H9 (cell line): ENCODE measurements around the gene ZBTB9. TPM values are rescaled to one million over a fixed set of nuclear protein-coding genes. Genes with fewer than 3 reads are reported as not detected.

Source experiments
- DNase-seq: peaks from one replicate; pipeline ENCODE4 v3.0.0-alpha.2; 2017
- H2AFZ ChIP-seq: one replicate; pipeline ENCODE4 v1.6.1; 2013; ENCODE audit warnings: mild to moderate bottlenecking, low read length, control low read depth, moderate library complexity
- H2AK5ac ChIP-seq: 2 replicates; pipeline ENCODE4 v1.6.1; 2013; ENCODE audit warnings: low read length, control low read depth, mixed read lengths; ENCODE audit not compliant: insufficient read length
- H2BK120ac ChIP-seq: one replicate; pipeline ENCODE4 v1.6.1; 2013; ENCODE audit warnings: low read depth, mild to moderate bottlenecking, low read length, control low read depth, inconsistent platforms; ENCODE audit not compliant: poor library complexity, severe bottlenecking
- H2BK12ac ChIP-seq: 2 replicates; pipeline ENCODE4 v1.6.1; 2013; ENCODE audit warnings: low read length, control low read depth, mixed read lengths, low read depth; ENCODE audit not compliant: insufficient read length
- H2BK15ac ChIP-seq: 2 replicates; pipeline ENCODE4 v1.6.1; 2013; ENCODE audit warnings: low read depth, low read length, control low read depth
- H2BK20ac ChIP-seq: one replicate; pipeline ENCODE4 v1.6.1; 2013; ENCODE audit warnings: low read depth, mild to moderate bottlenecking, low read length, control low read depth, inconsistent platforms; ENCODE audit not compliant: poor library complexity, severe bottlenecking
- H2BK5ac ChIP-seq: 2 replicates; pipeline ENCODE4 v1.6.1; 2013; ENCODE audit warnings: low read length, control low read depth, mixed read lengths; ENCODE audit not compliant: insufficient read length
- H3K14ac ChIP-seq: 2 replicates; pipeline ENCODE4 v1.6.1; 2013; ENCODE audit warnings: low read length, control low read depth; ENCODE audit not compliant: insufficient read depth
- H3K18ac ChIP-seq: 2 replicates; pipeline ENCODE4 v1.6.1; 2013; ENCODE audit warnings: low read depth, mild to moderate bottlenecking, mixed read lengths, low read length, control low read depth; ENCODE audit not compliant: insufficient read length
- H3K23ac ChIP-seq: 2 replicates; pipeline ENCODE4 v1.6.1; 2013; ENCODE audit warnings: low read length, control low read depth, mixed read lengths, low read depth; ENCODE audit not compliant: insufficient read length
- H3K23me2 ChIP-seq: 2 replicates; pipeline ENCODE4 v1.6.1; 2013; ENCODE audit warnings: low read depth, mild to moderate bottlenecking, mixed read lengths, low read length, control low read depth; ENCODE audit not compliant: insufficient read length, poor library complexity, severe bottlenecking
- H3K27ac ChIP-seq: 2 replicates; pipeline ENCODE4 v1.5.1; 2013; ENCODE audit warnings: low read length, control low read depth, mixed read lengths, low read depth; ENCODE audit not compliant: insufficient read length
- H3K27me3 ChIP-seq: 2 replicates; pipeline ENCODE4 v1.6.1; 2013; ENCODE audit warnings: low read length, control low read depth, inconsistent platforms; ENCODE audit not compliant: insufficient read depth
- H3K4ac ChIP-seq: 2 replicates; pipeline ENCODE4 v1.6.1; 2013; ENCODE audit warnings: low read depth, mild to moderate bottlenecking, control low read depth, inconsistent platforms, low read length, moderate library complexity
- H3K4me1 ChIP-seq: 2 replicates; pipeline ENCODE4 v1.6.1; 2013; ENCODE audit warnings: low read length, control low read depth, inconsistent platforms; ENCODE audit not compliant: insufficient read depth
- H3K4me2 ChIP-seq: 2 replicates; pipeline ENCODE4 v1.6.1; 2013; ENCODE audit warnings: low read length, control low read depth, mixed read lengths; ENCODE audit not compliant: insufficient read length, insufficient read depth
- H3K56ac ChIP-seq: 2 replicates; pipeline ENCODE4 v1.6.1; 2013; ENCODE audit warnings: low read depth, mild to moderate bottlenecking, mixed read lengths, low read length, control low read depth; ENCODE audit not compliant: insufficient read length
- H3K79me1 ChIP-seq: 2 replicates; pipeline ENCODE4 v1.6.1; 2013; ENCODE audit warnings: low read depth, mild to moderate bottlenecking, moderate library complexity, low read length, control low read depth, inconsistent platforms; ENCODE audit not compliant: insufficient read depth, poor library complexity, severe bottlenecking
- H3K79me2 ChIP-seq: 2 replicates; pipeline ENCODE4 v1.6.1; 2013; ENCODE audit warnings: low read length, control low read depth, inconsistent platforms; ENCODE audit not compliant: insufficient read depth
- H3K9ac ChIP-seq: 2 replicates; pipeline ENCODE4 v1.6.1; 2013; ENCODE audit warnings: low read length, control low read depth, mixed read lengths; ENCODE audit not compliant: insufficient read length; ENCODE audit errors: extremely low read depth
- H3K9me3 ChIP-seq: one replicate; pipeline ENCODE4 v1.6.1; 2013; ENCODE audit warnings: low read depth, low read length, inconsistent platforms; ENCODE audit not compliant: control insufficient read depth
- H3T11ph ChIP-seq: one replicate; pipeline ENCODE4 v1.6.1; 2013; ENCODE audit warnings: mild to moderate bottlenecking, low read length, control low read depth, inconsistent platforms
- H4K20me1 ChIP-seq: one replicate; pipeline ENCODE4 v1.6.1; 2013; ENCODE audit not compliant: control insufficient read depth, insufficient read length, insufficient read depth
- H4K5ac ChIP-seq: 2 replicates; pipeline ENCODE4 v1.6.1; 2013; ENCODE audit warnings: low read depth, mild to moderate bottlenecking, mixed read lengths, low read length, control low read depth; ENCODE audit not compliant: insufficient read length
- H4K8ac ChIP-seq: replicated peaks from 2 replicates; pipeline ENCODE4 v1.6.1; 2013; ENCODE audit warnings: low read length, control low read depth, mixed read lengths, low read depth; ENCODE audit not compliant: insufficient read length
- H4K91ac ChIP-seq: 2 replicates; pipeline ENCODE4 v1.6.1; 2013; ENCODE audit warnings: low read depth, mild to moderate bottlenecking, moderate library complexity, mixed read lengths, low read length, control low read depth; ENCODE audit not compliant: insufficient read length
- H3K27ac Mint-ChIP-seq, 3 experiments: 2 replicates in 2 of 3; 3 replicates in 1 of 3; pipeline ENCODE4 v1.8.0; 2020 to 2021; ENCODE audit warnings: mixed read lengths in 3 of 3, mild to moderate bottlenecking in 1 of 3, moderate library complexity in 1 of 3
- H3K27me3 Mint-ChIP-seq: 2 replicates; pipeline ENCODE4 v1.8.0; 2021; ENCODE audit warnings: low read depth, mild to moderate bottlenecking, moderate library complexity, mixed read lengths
- H3K36me3 Mint-ChIP-seq, 3 experiments: 2 replicates in 2 of 3; 3 replicates in 1 of 3; pipeline ENCODE4 v1.8.0; 2020 to 2021; ENCODE audit warnings: low read depth in 3 of 3, mixed read lengths in 3 of 3; ENCODE audit not compliant: insufficient read depth in 1 of 3
- H3K4me1 Mint-ChIP-seq, 2 experiments: 2 replicates each; pipeline ENCODE4 v1.8.0; 2020; ENCODE audit warnings: mixed read lengths in 2 of 2
- H3K4me3 Mint-ChIP-seq, 2 experiments: 2 replicates in 1 of 2; 3 replicates in 1 of 2; pipeline ENCODE4 v1.8.0; 2020 to 2021; ENCODE audit warnings: mild to moderate bottlenecking in 2 of 2, mixed read lengths in 2 of 2, moderate library complexity in 1 of 2
- H3K9me3 Mint-ChIP-seq, 2 experiments: 2 replicates in 1 of 2; 3 replicates in 1 of 2; pipeline ENCODE4 v1.8.0; 2020; ENCODE audit warnings: mild to moderate bottlenecking in 2 of 2, mixed read lengths in 2 of 2, moderate library complexity in 1 of 2
- WGBS: extraction: QIAGEN DNeasy Blood & Tissue Kit; methylation state at CpG from one replicate; pipeline ENCODE4 v1.1.7; 2013; ENCODE audit warnings: missing lambda C conversion rate, low lambda C conversion rate, mixed read lengths; ENCODE audit not compliant: insufficient read length; ENCODE audit errors: extremely low coverage; 5-methylcytosine and 5-hydroxymethylcytosine counted together
- total RNA-seq: library from RNA; stranded (reverse); gene quantifications from 2 replicates; pipeline ENCODE4 v1.2.1, GENCODE V29; 2021
- TF ChIP-seq, protein P1 (sequence below): fragments of 200-600 bp; sonication (generic); conservative IDR thresholded peaks from 3 replicates; pipeline ENCODE4 v1.8.0; 2021; ENCODE audit warnings: antibody characterized with exemption, mild to moderate bottlenecking

The ZBTB9 gene
- total RNA-seq, 1 experiment from 2014 or later: 53.1 TPM

DNA sequence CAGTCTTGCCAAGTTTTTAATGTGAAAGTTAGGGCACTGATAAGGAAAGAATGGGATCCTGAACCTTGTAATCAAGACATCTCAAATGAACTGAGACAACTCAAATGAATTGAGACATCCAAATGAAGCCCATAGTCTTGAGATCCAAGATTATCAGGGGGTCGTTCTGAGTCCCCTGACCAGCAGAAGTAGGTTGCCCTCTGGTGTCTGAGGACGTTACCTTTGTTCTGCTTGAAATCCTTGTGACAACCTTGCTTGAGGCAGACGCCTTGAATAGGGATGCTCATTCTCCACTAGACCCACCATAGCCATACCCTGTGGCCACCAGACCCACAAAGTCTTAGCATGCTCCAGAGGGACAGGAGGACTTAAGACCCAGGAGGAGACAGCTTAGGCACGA is 37.7 kb downstream of the ZBTB9 start:
- H3K27me3 Mint-ChIP-seq: peaks cover 16% of the 10 kb centered on the region
- H3K9me3 Mint-ChIP-seq: 0 out of 5 replicates have a peak, but pooled peaks cover 0 to 3% of the 10 kb centered on the region in 2 experiments
- WGBS: no CpG with 5 or more reads among the region's 4 CpGs
- no peak overlapping the region for H3K4ac ChIP-seq
- no peaks in the 10 kb centered on the region for H3K79me2 ChIP-seq
- no peaks in the 10 kb centered on the region for H3K4me1 ChIP-seq
- no peak overlapping the region for H4K5ac ChIP-seq
- H3K27ac ChIP-seq: no peak overlapping the region
- H3K56ac ChIP-seq: no peak overlapping the region
- no peak overlapping the region for H4K91ac ChIP-seq
- no peak overlapping the region for H3K9ac ChIP-seq
- H3K4me3 Mint-ChIP-seq: no peak overlapping the region
- no peak overlapping the region for H3K23ac ChIP-seq
- H3T11ph ChIP-seq: no peak overlapping the region
- no peak overlapping the region for H3K14ac ChIP-seq
- peaks cover 4 to 7% of the 10 kb centered on the region in 2 experiments for H3K4me1 Mint-ChIP-seq
- no peak overlapping the region for H2AK5ac ChIP-seq
- H3K27ac Mint-ChIP-seq: no peak overlapping the region
- no peak overlapping the region for H2BK20ac ChIP-seq
- no peak overlapping the region for H2BK15ac ChIP-seq
- H3K27me3 ChIP-seq: no peaks in the 10 kb centered on the region
- H4K8ac ChIP-seq: no peak overlapping the region
- no peak overlapping the region for H3K4me2 ChIP-seq
- H2BK120ac ChIP-seq: no peak overlapping the region
- peaks cover 3% of the 10 kb centered on the region for H4K20me1 ChIP-seq
- H2AFZ ChIP-seq: no peak overlapping the region
- H3K79me1 ChIP-seq: no peaks in the 10 kb centered on the region
- H3K18ac ChIP-seq: no peak overlapping the region
- no peak for DNase-seq
- no peak overlapping the region for H2BK5ac ChIP-seq
- no peak overlapping the region for H2BK12ac ChIP-seq
- no peaks in the 10 kb centered on the region for H3K9me3 ChIP-seq
- H3K36me3 Mint-ChIP-seq: no peaks in the 10 kb centered on the region
- TF ChIP-seq, protein P1, sequence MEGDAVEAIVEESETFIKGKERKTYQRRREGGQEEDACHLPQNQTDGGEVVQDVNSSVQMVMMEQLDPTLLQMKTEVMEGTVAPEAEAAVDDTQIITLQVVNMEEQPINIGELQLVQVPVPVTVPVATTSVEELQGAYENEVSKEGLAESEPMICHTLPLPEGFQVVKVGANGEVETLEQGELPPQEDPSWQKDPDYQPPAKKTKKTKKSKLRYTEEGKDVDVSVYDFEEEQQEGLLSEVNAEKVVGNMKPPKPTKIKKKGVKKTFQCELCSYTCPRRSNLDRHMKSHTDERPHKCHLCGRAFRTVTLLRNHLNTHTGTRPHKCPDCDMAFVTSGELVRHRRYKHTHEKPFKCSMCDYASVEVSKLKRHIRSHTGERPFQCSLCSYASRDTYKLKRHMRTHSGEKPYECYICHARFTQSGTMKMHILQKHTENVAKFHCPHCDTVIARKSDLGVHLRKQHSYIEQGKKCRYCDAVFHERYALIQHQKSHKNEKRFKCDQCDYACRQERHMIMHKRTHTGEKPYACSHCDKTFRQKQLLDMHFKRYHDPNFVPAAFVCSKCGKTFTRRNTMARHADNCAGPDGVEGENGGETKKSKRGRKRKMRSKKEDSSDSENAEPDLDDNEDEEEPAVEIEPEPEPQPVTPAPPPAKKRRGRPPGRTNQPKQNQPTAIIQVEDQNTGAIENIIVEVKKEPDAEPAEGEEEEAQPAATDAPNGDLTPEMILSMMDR: peak; percentile 55; the same call in 2 of the 3 replicates
- H3K23me2 ChIP-seq: no peaks in the 10 kb centered on the region
